ENCODE results near the gene RASA3. TPM values are rescaled to one million over a fixed set of nuclear protein-coding genes. Genes with fewer than 3 reads are reported as not detected.
A peak's percentile ranks its signal among the peaks of the same experiment; 100 is the strongest.

The RASA3 gene
- total RNA-seq, 1 experiment from 2014 or later, result 22.3 TPM

GRCh38 chr13:114010401-114011101 is 121.9 kb downstream of the RASA3 start (continued):
- TF ChIP-seq IRF1 (CRISPR knock-in tag; IDR thresholded peaks at IDR 0.05) (no peak), ZNF512 (CRISPR knock-in tag; IDR thresholded peaks at IDR 0.05; ENCODE audit: borderline replicate concordance) (no peak), HMGXB4 (CRISPR knock-in tag; IDR thresholded peaks at IDR 0.05) (no peak), TEAD1 (CRISPR knock-in tag; IDR thresholded peaks at IDR 0.05) (no peak)

GRCh38 chr13:114009590-114010400 is 122.6 kb downstream of the RASA3 start:
- H3K27ac Mint-ChIP-seq, result no peak overlapping the region
- no peak overlapping the region for H3K4me3 Mint-ChIP-seq
- no peaks in the 10 kb centered on the region for H3K4me1 Mint-ChIP-seq
- no peaks in the 10 kb centered on the region for H3K27me3 Mint-ChIP-seq (ENCODE audit: low read depth)
- ATAC-seq (no peak), DNase-seq (ENCODE audit: low spot score) (peak; percentile 10)
- H3K9me3 Mint-ChIP-seq, result no peaks in the 10 kb centered on the region
- ChIA-PET POLR2A (no interaction called here), CTCF (no interaction called here)
- no peak for TF ChIP-seq FOXJ3 (CRISPR knock-in tag; IDR thresholded peaks at IDR 0.05; ENCODE audit: borderline replicate concordance)
- TF ChIP-seq ZNF396 (CRISPR knock-in tag; IDR thresholded peaks at IDR 0.05; ENCODE audit: borderline replicate concordance), result no peak
- no peak for TF ChIP-seq JUN (CRISPR knock-in tag; IDR thresholded peaks at IDR 0.05)
- no peak for TF ChIP-seq NR3C1 (CRISPR knock-in tag; conservative IDR thresholded peaks at IDR 0.05; ENCODE audit: low read depth)
- no peak for TF ChIP-seq CTCF (IDR thresholded peaks at IDR 0.05)
- no peak for TF ChIP-seq JAZF1 (CRISPR knock-in tag; IDR thresholded peaks at IDR 0.05)
- no peak for TF ChIP-seq CREB1 (CRISPR knock-in tag; IDR thresholded peaks at IDR 0.05)
- TF ChIP-seq FOXK1 (CRISPR knock-in tag; IDR thresholded peaks at IDR 0.05), result no peak
- no peak for TF ChIP-seq STAT6 (CRISPR knock-in tag; conservative IDR thresholded peaks at IDR 0.05; ENCODE audit: low read depth)
- TF ChIP-seq SOX15 (CRISPR knock-in tag; IDR thresholded peaks at IDR 0.05), result no peak
- TF ChIP-seq SMAD4 (CRISPR knock-in tag; IDR thresholded peaks at IDR 0.05), result no peak
- no peak for TF ChIP-seq NFYB (CRISPR knock-in tag; conservative IDR thresholded peaks at IDR 0.05; ENCODE audit: low read depth)
- TF ChIP-seq ESRRA (CRISPR knock-in tag; IDR thresholded peaks at IDR 0.05; ENCODE audit: borderline replicate concordance), result no peak
- no peak for TF ChIP-seq E2F4 (CRISPR knock-in tag; IDR thresholded peaks at IDR 0.05; ENCODE audit: borderline replicate concordance, low read depth)
- TF ChIP-seq HMGXB4 (CRISPR knock-in tag; IDR thresholded peaks at IDR 0.05), result no peak
- no peak for TF ChIP-seq MYBL2 (CRISPR knock-in tag; IDR thresholded peaks at IDR 0.05)
- TF ChIP-seq ATF3 (CRISPR knock-in tag; conservative IDR thresholded peaks at IDR 0.05), result no peak
- TF ChIP-seq ZNF219 (CRISPR knock-in tag; IDR thresholded peaks at IDR 0.05; ENCODE audit: borderline replicate concordance), result no peak
- H3K36me3 Mint-ChIP-seq, result peaks cover 9% of the 10 kb centered on the region
